Trophoblast cell (in vitro differentiated cells and primary cell): ENCODE measurements around the gene UBE2D2.
"Not testable (repeated sequence)": the region's sequence is repeated elsewhere in the genome, so short reads cannot be mapped to it uniquely, and the experiment has no call there.

Experiments
- DNase-seq, 2 donors: peaks; one replicate each; pipeline ENCODE4 v3.0.0-alpha.2; 2016
- H2AFZ ChIP-seq: 2 replicates; pipeline ENCODE4 v1.6.1; 2013; ENCODE audit warnings: low read length, moderate library complexity, mild to moderate bottlenecking; ENCODE audit not compliant: insufficient read depth, poor library complexity
- H2AK5ac ChIP-seq: 2 replicates; pipeline ENCODE4 v1.6.1; 2013; ENCODE audit warnings: mild to moderate bottlenecking, low read length
- H2BK120ac ChIP-seq: 2 replicates; pipeline ENCODE4 v1.6.1; 2013; ENCODE audit warnings: low read length, mild to moderate bottlenecking, moderate library complexity; ENCODE audit not compliant: insufficient read depth, poor library complexity
- H2BK12ac ChIP-seq: 2 replicates; pipeline ENCODE4 v1.6.1; 2013; ENCODE audit warnings: mild to moderate bottlenecking, low read length, moderate library complexity
- H2BK5ac ChIP-seq: 2 replicates; pipeline ENCODE4 v1.6.1; 2013; ENCODE audit warnings: low read length, low read depth, moderate library complexity, mild to moderate bottlenecking; ENCODE audit not compliant: poor library complexity
- H3K14ac ChIP-seq: 2 replicates; pipeline ENCODE4 v1.6.1; 2013; ENCODE audit warnings: mild to moderate bottlenecking, low read length
- H3K18ac ChIP-seq: 2 replicates; pipeline ENCODE4 v1.6.1; 2013; ENCODE audit warnings: mild to moderate bottlenecking, low read length
- H3K23ac ChIP-seq: 2 replicates; pipeline ENCODE4 v1.6.1; 2013; ENCODE audit warnings: low read length
- H3K27ac ChIP-seq: 2 replicates; pipeline ENCODE4 v1.5.1; 2013; ENCODE audit warnings: low read depth, mild to moderate bottlenecking, inconsistent platforms, low read length, moderate library complexity
- H3K27me3 ChIP-seq: 2 replicates; pipeline ENCODE4 v1.6.1; 2013; ENCODE audit warnings: inconsistent platforms, mild to moderate bottlenecking, low read length, moderate library complexity; ENCODE audit not compliant: insufficient read depth
- H3K36me3 ChIP-seq, 2 experiments: 1 replicate in 1 of 2; 2 replicates in 1 of 2; pipeline ENCODE4 v1.6.1; 2013; ENCODE audit warnings: low read length in 2 of 2, mild to moderate bottlenecking in 2 of 2, moderate library complexity in 1 of 2; ENCODE audit not compliant: insufficient read depth in 2 of 2, control insufficient read depth in 1 of 2
- H3K4ac ChIP-seq: 2 replicates; pipeline ENCODE4 v1.6.1; 2013; ENCODE audit warnings: low read depth, mild to moderate bottlenecking, low read length, moderate library complexity
- H3K4me1 ChIP-seq, 2 experiments: 1 replicate in 1 of 2; 2 replicates in 1 of 2; pipeline ENCODE4 v1.6.1; 2013; ENCODE audit warnings: low read length in 2 of 2, mild to moderate bottlenecking in 2 of 2, moderate library complexity in 1 of 2; ENCODE audit not compliant: insufficient read depth in 2 of 2, control insufficient read depth in 1 of 2
- H3K4me2 ChIP-seq: 2 replicates; pipeline ENCODE4 v1.6.1; 2013; ENCODE audit warnings: inconsistent platforms, mild to moderate bottlenecking, low read length, moderate library complexity
- H3K4me3 ChIP-seq: 2 replicates; pipeline ENCODE4 v1.5.1; 2013; ENCODE audit warnings: mild to moderate bottlenecking, low read depth, low read length, inconsistent platforms
- H3K79me1 ChIP-seq: one replicate; pipeline ENCODE4 v1.6.1; 2013; ENCODE audit warnings: low read length
- H3K79me2 ChIP-seq: 2 replicates; pipeline ENCODE4 v1.6.1; 2013; ENCODE audit warnings: low read length, mild to moderate bottlenecking; ENCODE audit not compliant: control insufficient read depth, insufficient read depth, poor library complexity
- H3K9ac ChIP-seq: 2 replicates; pipeline ENCODE4 v1.6.1; 2013; ENCODE audit warnings: mild to moderate bottlenecking, low read length
- H3K9me3 ChIP-seq: 2 replicates; pipeline ENCODE4 v1.6.1; 2013; ENCODE audit warnings: low read depth, mild to moderate bottlenecking, control low read depth, inconsistent platforms, low read length; ENCODE audit not compliant: insufficient read depth
- H4K12ac ChIP-seq: 2 replicates; pipeline ENCODE4 v1.6.1; 2013; ENCODE audit warnings: low read depth, mild to moderate bottlenecking, low read length, moderate library complexity
- H4K8ac ChIP-seq: 2 replicates; pipeline ENCODE4 v1.6.1; 2013; ENCODE audit warnings: low read depth, mild to moderate bottlenecking, low read length, moderate library complexity
- H4K91ac ChIP-seq: one replicate; pipeline ENCODE4 v1.6.1; 2013; ENCODE audit warnings: low read depth, mild to moderate bottlenecking, low read length, moderate library complexity
- WGBS: extraction: QIAGEN DNeasy Blood & Tissue Kit; methylation state at CpG from one replicate; pipeline ENCODE4 v1.1.7; 2013; ENCODE audit warnings: missing lambda C conversion rate; ENCODE audit not compliant: insufficient read length, insufficient coverage; ENCODE audit errors: extremely low coverage; 5-methylcytosine and 5-hydroxymethylcytosine counted together

UBE2D2 gene

DNA sequence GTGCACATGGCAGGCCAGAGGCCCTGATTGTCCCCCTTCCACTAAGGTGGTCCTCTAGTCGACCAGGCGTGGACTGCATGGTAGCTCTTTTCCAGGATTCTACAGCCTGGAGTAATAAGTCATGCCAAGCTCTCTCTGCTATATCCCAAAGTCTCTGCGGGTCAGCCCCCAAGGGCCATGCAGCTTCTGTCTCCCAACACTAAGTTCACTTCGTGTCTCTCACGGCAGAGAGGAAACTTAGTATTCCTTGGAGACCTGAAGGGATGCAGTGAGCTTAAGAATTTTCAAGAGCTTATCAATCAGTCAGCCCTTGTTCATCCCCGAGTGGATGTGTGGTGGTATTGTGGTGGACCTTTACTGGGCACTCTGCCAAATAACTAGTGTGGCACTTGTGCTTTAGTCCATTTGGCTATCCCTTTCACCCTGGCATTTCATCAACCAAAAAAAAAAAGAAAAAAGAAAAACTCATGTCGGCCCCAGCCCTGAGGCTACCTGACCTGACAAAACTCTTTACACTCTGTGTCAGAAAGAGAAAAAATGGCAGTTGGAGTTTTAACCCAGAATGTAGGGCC, 33.2 kb upstream of the UBE2D2 start:
- not testable (repeated sequence) for H3K23ac ChIP-seq, H4K91ac ChIP-seq, DNase-seq, H3K79me1 ChIP-seq, H2AK5ac ChIP-seq, H3K14ac ChIP-seq, H3K9me3 ChIP-seq, H3K36me3 ChIP-seq, H3K18ac ChIP-seq, H2BK120ac ChIP-seq, H3K9ac ChIP-seq, H4K12ac ChIP-seq, H3K4ac ChIP-seq, H3K4me3 ChIP-seq, H3K4me2 ChIP-seq, H2BK12ac ChIP-seq, H3K4me1 ChIP-seq, H4K8ac ChIP-seq, H3K27me3 ChIP-seq, H3K27ac ChIP-seq, H2BK5ac ChIP-seq, H3K79me2 ChIP-seq, H2AFZ ChIP-seq
- no CpG with 5 or more reads among the region's 7 CpGs for WGBS

DNA sequence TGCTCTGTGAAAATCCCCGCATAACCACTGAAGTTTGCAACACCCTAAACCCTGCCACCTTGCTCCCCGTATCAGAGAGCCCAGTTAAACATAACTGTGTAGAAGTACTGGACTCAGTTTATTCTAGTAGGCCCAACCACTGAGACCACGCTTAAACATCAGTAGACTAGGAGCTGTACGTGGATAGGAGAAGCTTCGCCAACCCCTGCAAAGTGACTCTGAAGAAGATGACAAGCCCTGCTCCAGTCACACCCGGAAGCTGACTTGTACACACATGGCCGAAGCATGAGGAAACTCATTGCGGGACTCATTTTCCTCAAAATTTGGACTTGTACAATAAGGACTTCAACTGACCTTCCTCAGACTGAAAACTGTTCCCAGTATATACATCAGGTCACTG, 32.4 kb upstream of the UBE2D2 start:
- not testable (repeated sequence) for H3K18ac ChIP-seq, H2BK120ac ChIP-seq
- WGBS, result no CpG with 5 or more reads among the region's 8 CpGs

DNA sequence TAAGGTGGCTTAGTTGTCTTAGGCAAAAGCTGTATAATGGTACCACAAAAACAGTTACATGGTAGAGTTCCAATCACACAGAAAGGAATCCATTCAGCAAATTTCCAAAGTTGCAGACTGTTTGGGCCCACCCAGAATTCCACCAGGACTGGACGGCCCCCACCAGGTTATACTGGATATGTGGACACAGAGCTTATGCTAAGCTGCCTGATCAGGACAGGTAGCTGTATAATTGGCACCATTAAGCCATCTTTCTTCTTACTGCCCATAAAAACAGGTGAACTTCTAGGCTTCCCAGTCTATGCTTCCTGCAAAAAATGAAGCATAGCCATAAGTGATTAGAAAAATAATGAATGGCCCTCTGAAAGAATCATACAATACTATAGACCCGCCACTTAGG, 31.1 kb upstream of the UBE2D2 start:
- H3K9me3 ChIP-seq, H3K4me2 ChIP-seq, H3K18ac ChIP-seq, H2BK5ac ChIP-seq, H3K36me3 ChIP-seq, DNase-seq, H3K79me2 ChIP-seq, H2AFZ ChIP-seq, H3K9ac ChIP-seq, H2AK5ac ChIP-seq, H3K4me3 ChIP-seq, H2BK120ac ChIP-seq, H3K23ac ChIP-seq, H3K27ac ChIP-seq, H4K8ac ChIP-seq, H3K14ac ChIP-seq, H3K4ac ChIP-seq, H3K4me1 ChIP-seq, H3K27me3 ChIP-seq, H4K91ac ChIP-seq, H4K12ac ChIP-seq, H2BK12ac ChIP-seq, H3K79me1 ChIP-seq: not testable (repeated sequence)
- whole genome bisulfite sequencing, result no CpG with 5 or more reads among the region's 2 CpGs

More for the DNA sequence above, 32.4 kb upstream of the UBE2D2 start:
- not testable (repeated sequence) for H3K79me1 ChIP-seq, H2BK12ac ChIP-seq, H3K14ac ChIP-seq, H3K4me1 ChIP-seq, H4K8ac ChIP-seq, H3K4me3 ChIP-seq, H3K27ac ChIP-seq, H3K23ac ChIP-seq, H3K9me3 ChIP-seq, H3K79me2 ChIP-seq, H4K12ac ChIP-seq, DNase-seq, H2AK5ac ChIP-seq, H3K4ac ChIP-seq, H2AFZ ChIP-seq, H3K27me3 ChIP-seq, H4K91ac ChIP-seq, H2BK5ac ChIP-seq, H3K36me3 ChIP-seq, H3K9ac ChIP-seq, H3K4me2 ChIP-seq

DNA sequence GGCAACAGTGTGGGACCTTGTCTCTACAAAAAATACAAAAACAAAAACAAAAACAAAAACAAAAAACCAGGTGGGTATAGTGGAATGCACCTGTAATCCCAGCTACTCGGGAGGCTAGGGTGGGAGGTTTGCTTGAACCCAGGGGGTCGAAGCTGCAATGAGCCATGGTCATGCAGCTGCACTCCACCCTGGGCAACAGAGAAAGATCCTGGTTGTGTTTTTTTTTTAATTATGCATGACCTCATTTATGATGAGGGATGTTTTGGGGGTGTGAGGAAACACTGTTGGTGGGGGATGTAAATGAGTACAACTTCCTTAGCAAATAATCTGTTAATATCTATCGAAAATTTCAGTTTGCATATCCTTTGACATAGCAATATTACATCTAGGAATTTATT, 29.4 kb upstream of the UBE2D2 start:
- H3K4me1 ChIP-seq, result no peaks in the 10 kb centered on the region
- H3K18ac ChIP-seq, result no peak overlapping the region
- H3K79me1 ChIP-seq, result no peaks in the 10 kb centered on the region
- H3K9ac ChIP-seq, result no peak overlapping the region
- no peaks in the 10 kb centered on the region for H3K9me3 ChIP-seq
- H3K4ac ChIP-seq, result no peak overlapping the region
- no peak for DNase-seq
- no peak overlapping the region for H2BK12ac ChIP-seq
- no peak overlapping the region for H2BK5ac ChIP-seq
- H2AFZ ChIP-seq, result no peak overlapping the region
- H3K4me2 ChIP-seq, result no peak overlapping the region
- H2BK120ac ChIP-seq, result no peak overlapping the region
- no peaks in the 10 kb centered on the region for H3K79me2 ChIP-seq
- H2AK5ac ChIP-seq, result no peak overlapping the region
- no peak overlapping the region for H4K8ac ChIP-seq
- no peak overlapping the region for H3K14ac ChIP-seq
- H3K23ac ChIP-seq, result no peak overlapping the region
- H4K12ac ChIP-seq, result no peak overlapping the region
- H3K27ac ChIP-seq, result no peak overlapping the region
- WGBS, result no CpG with 5 or more reads among the region's 3 CpGs
- no peak overlapping the region for H4K91ac ChIP-seq
- H3K4me3 ChIP-seq, result no peak overlapping the region
- H3K27me3 ChIP-seq, result no peaks in the 10 kb centered on the region
- no peaks in the 10 kb centered on the region for H3K36me3 ChIP-seq
